Hepatocyte (in vitro differentiated cells): ENCODE data around the gene ZNF148. TPM values are rescaled to one million over a fixed set of nuclear protein-coding genes. Genes with fewer than 3 reads are reported as not detected.

Experiments
- DNase-seq: peaks from one replicate; pipeline ENCODE4 v3.0.0-alpha.2; 2016; ENCODE audit warnings: low spot score
- H2AFZ ChIP-seq: fragments of 200-600 bp; sonication (generic); 2 replicates; pipeline ENCODE4 v1.6.0; 2016; ENCODE audit warnings: antibody characterized with exemption, mild to moderate bottlenecking
- H3K27ac ChIP-seq: fragments of 200-600 bp; sonication (generic); 2 replicates; pipeline ENCODE4 v1.5.1; 2016; ENCODE audit warnings: mild to moderate bottlenecking
- H3K27me3 ChIP-seq: fragments of 200-600 bp; sonication (generic); 2 replicates; pipeline ENCODE4 v1.6.1; 2016
- H3K36me3 ChIP-seq: fragments of 200-600 bp; sonication (generic); replicated peaks from 2 replicates; pipeline ENCODE4 v1.5.1; 2016; ENCODE audit warnings: low read depth; ENCODE audit not compliant: insufficient read depth
- H3K4me1 ChIP-seq: fragments of 200-600 bp; sonication (generic); 2 replicates; pipeline ENCODE4 v1.5.1; 2016; ENCODE audit warnings: mild to moderate bottlenecking, moderate library complexity; ENCODE audit not compliant: insufficient read depth
- H3K4me2 ChIP-seq: fragments of 200-600 bp; sonication (generic); 2 replicates; pipeline ENCODE4 v1.6.0; 2016
- H3K4me3 ChIP-seq: fragments of 200-600 bp; sonication (generic); 2 replicates; pipeline ENCODE4 v1.5.1; 2016; ENCODE audit warnings: mild to moderate bottlenecking
- H3K79me2 ChIP-seq: fragments of 200-600 bp; sonication (generic); 2 replicates; pipeline ENCODE4 v1.6.0; 2017; ENCODE audit warnings: mild to moderate bottlenecking
- H3K9me2 ChIP-seq: fragments of 200-600 bp; sonication (generic); replicated peaks from 2 replicates; pipeline ENCODE4 v1.6.0; 2017; ENCODE audit warnings: mild to moderate bottlenecking; ENCODE audit not compliant: insufficient read depth
- H3K9me3 ChIP-seq: fragments of 200-600 bp; sonication (generic); 2 replicates; pipeline ENCODE4 v1.5.1; 2016; ENCODE audit warnings: low read depth, mild to moderate bottlenecking
- H4K20me1 ChIP-seq: fragments of 200-600 bp; sonication (generic); 2 replicates; pipeline ENCODE4 v1.6.0; 2016; ENCODE audit warnings: mild to moderate bottlenecking; ENCODE audit not compliant: insufficient read depth, poor library complexity, severe bottlenecking
- EZH2 ChIP-seq: fragments of 200-600 bp; sonication (generic); IDR thresholded peaks from 2 replicates; pipeline ENCODE4 v1.6.1; 2016; ENCODE audit warnings: antibody characterized with exemption, mild to moderate bottlenecking, borderline replicate concordance
- EZH2phosphoT487 ChIP-seq: fragments of 200-600 bp; sonication (generic); IDR thresholded peaks from one replicate; pipeline ENCODE4 v1.6.1; 2018; ENCODE audit warnings: antibody characterized with exemption, mild to moderate bottlenecking, low read depth, moderate library complexity; ENCODE audit not compliant: unreplicated experiment, severe bottlenecking
- WGBS: methylation state at CpG from one replicate; pipeline ENCODE4 v1.1.6; 2016; ENCODE audit warnings: low lambda C conversion rate; ENCODE audit errors: missing lambda C conversion rate; 5-methylcytosine and 5-hydroxymethylcytosine counted together
- polyA plus RNA-seq: library from polyadenylated mRNA; unstranded; fragments of >200 nt; fragmentation: Nextera tagmentation; extraction: Ambion mirVana; gene quantifications from 2 replicates; pipeline ENCODE4 v1.2.1, GENCODE V29; 2016
- total RNA-seq: library from RNA; depleted of rRNA; stranded (reverse); fragments of >200 nt; gene quantifications from 2 replicates; pipeline ENCODE4 v1.2.3, GENCODE V29; 2014
- TF ChIP-seq, protein P1 (sequence below): fragments of 200-600 bp; sonication (generic); IDR thresholded peaks from 2 replicates; pipeline ENCODE4 v1.5.1; 2016; ENCODE audit warnings: antibody characterized with exemption, mild to moderate bottlenecking; ENCODE audit not compliant: poor library complexity

ZNF148 gene
- total and polyA plus RNA-seq, 2 experiments from 2014 or later, result 23.2 to 30.3 TPM

DNA sequence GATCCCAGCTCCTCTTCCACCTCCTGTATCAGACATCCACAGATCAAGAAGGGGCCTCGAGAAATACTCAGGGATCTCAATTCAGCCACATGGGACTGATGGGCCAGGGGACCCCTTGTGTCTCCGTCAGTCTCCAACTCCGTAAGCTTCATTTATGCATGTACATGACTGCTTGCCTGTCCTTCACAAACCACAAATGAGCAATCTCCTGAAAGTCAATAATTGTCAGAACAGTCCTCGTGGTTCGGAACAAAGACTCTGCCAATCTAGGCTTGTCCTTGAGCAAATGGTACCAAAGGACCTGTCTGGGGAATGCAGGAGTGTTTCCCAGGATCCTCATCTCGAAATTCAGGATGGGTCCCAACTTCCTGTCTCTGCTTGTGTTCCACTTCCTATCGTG, 183.4 kb downstream of the ZNF148 start:
- Histone ChIP-seq H3K4me1 (peaks cover 7% of the 10 kb centered on the region), H3K79me2 (no peaks in the 10 kb centered on the region), H3K27ac (no peak overlapping the region), H3K9me2 (no peaks in the 10 kb centered on the region), H3K36me3 (no peaks in the 10 kb centered on the region), H2AFZ (no peak overlapping the region), H3K27me3 (no peaks in the 10 kb centered on the region), H3K4me3 (no peak overlapping the region), H3K9me3 (no peaks in the 10 kb centered on the region), H3K4me2 (no peak overlapping the region), H4K20me1 (no peaks in the 10 kb centered on the region)
- 91% methylated on average over 7 of the region's 7 CpGs for WGBS
- TF ChIP-seq, protein P1, sequence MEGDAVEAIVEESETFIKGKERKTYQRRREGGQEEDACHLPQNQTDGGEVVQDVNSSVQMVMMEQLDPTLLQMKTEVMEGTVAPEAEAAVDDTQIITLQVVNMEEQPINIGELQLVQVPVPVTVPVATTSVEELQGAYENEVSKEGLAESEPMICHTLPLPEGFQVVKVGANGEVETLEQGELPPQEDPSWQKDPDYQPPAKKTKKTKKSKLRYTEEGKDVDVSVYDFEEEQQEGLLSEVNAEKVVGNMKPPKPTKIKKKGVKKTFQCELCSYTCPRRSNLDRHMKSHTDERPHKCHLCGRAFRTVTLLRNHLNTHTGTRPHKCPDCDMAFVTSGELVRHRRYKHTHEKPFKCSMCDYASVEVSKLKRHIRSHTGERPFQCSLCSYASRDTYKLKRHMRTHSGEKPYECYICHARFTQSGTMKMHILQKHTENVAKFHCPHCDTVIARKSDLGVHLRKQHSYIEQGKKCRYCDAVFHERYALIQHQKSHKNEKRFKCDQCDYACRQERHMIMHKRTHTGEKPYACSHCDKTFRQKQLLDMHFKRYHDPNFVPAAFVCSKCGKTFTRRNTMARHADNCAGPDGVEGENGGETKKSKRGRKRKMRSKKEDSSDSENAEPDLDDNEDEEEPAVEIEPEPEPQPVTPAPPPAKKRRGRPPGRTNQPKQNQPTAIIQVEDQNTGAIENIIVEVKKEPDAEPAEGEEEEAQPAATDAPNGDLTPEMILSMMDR, result no peak
- TF ChIP-seq EZH2 (no peak), EZH2phosphoT487 (no peak)
- DNase-seq, result no peak

- peaks cover 12% of the 10 kb centered on the region for H3K4me1 ChIP-seq
- H3K27me3 ChIP-seq, result no peaks in the 10 kb centered on the region
- H4K20me1 ChIP-seq, result no peaks in the 10 kb centered on the region
- H3K36me3 ChIP-seq, result no peaks in the 10 kb centered on the region
- no peak overlapping the region for H3K27ac ChIP-seq
- H3K4me3 ChIP-seq, result no peak overlapping the region
- TF ChIP-seq EZH2phosphoT487, result no peak
- no peak overlapping the region for H3K4me2 ChIP-seq
- no peak overlapping the region for H2AFZ ChIP-seq
- H3K9me3 ChIP-seq, result no peaks in the 10 kb centered on the region
- 75% methylated on average over 4 of the region's 4 CpGs for WGBS
- H3K9me2 ChIP-seq, result no peaks in the 10 kb centered on the region
- DNase-seq, result no peak
- no peaks in the 10 kb centered on the region for H3K79me2 ChIP-seq
Measured at GRCh38 chr3:125191256-125191655, 183.9 kb downstream of the ZNF148 start.

DNA sequence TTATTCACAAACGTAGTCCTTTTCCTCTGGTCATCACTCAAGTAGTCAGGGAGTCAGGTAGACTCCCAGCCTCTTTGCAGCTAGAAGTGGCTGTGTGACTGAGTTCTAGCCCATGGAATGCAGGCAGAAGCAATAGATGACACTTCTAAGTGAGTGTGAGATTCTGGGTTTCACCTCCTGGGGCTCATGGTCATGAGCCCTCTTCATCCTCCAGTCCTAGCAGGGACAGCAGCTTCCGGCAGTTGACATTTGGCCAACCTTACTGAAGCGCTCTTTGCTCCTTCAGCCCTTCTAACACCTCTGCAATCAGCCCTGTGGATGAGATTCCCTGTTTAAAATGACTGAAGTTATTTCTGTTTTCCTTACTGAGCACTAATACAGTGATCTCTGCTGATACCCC, 184.3 kb downstream of the ZNF148 start:
- Histone ChIP-seq H3K27ac (no peak overlapping the region), H3K36me3 (no peaks in the 10 kb centered on the region), H3K79me2 (no peaks in the 10 kb centered on the region), H3K27me3 (no peaks in the 10 kb centered on the region), H2AFZ (no peak overlapping the region), H4K20me1 (no peaks in the 10 kb centered on the region), H3K9me3 (no peaks in the 10 kb centered on the region), H3K9me2 (no peaks in the 10 kb centered on the region), H3K4me2 (no peak overlapping the region), H3K4me1 (peaks cover 17% of the 10 kb centered on the region), H3K4me3 (no peak overlapping the region)
- no peak for DNase-seq
- TF ChIP-seq, protein P1, result no peak
- no peak for TF ChIP-seq EZH2
- TF ChIP-seq EZH2phosphoT487, result no peak
- 65% methylated on average over 3 of the region's 3 CpGs for WGBS

GRCh38 chr3:125189378-125190165, 185.6 kb downstream of the ZNF148 start:
- peaks cover 16% of the 10 kb centered on the region for H3K4me1 ChIP-seq
- no peaks in the 10 kb centered on the region for H4K20me1 ChIP-seq
- no peak for TF ChIP-seq EZH2
- TF ChIP-seq EZH2phosphoT487, result no peak
- TF ChIP-seq, protein P1, result no peak
- no peak overlapping the region for H3K27ac ChIP-seq
- DNase-seq, result no peak
- H3K79me2 ChIP-seq, result no peaks in the 10 kb centered on the region
- no peak overlapping the region for H3K4me3 ChIP-seq
- H3K27me3 ChIP-seq, result no peaks in the 10 kb centered on the region
- H2AFZ ChIP-seq, result no peak overlapping the region
- H3K9me3 ChIP-seq, result no peaks in the 10 kb centered on the region
- H3K4me2 ChIP-seq, result no peak overlapping the region
- WGBS, result 97% methylated on average over 7 of the region's 7 CpGs
- H3K9me2 ChIP-seq, result no peaks in the 10 kb centered on the region
- no peaks in the 10 kb centered on the region for H3K36me3 ChIP-seq
